Measurements from ENCODE around the gene GPR87. TPM values are rescaled to one million over a fixed set of nuclear protein-coding genes. Genes with fewer than 3 reads are reported as not detected.

The GPR87 gene
- total and polyA plus RNA-seq, 9 of the 15 experiments (the other 6 are each of a cell fraction or from before 2014, with no cell fraction given), result not detected

DNA sequence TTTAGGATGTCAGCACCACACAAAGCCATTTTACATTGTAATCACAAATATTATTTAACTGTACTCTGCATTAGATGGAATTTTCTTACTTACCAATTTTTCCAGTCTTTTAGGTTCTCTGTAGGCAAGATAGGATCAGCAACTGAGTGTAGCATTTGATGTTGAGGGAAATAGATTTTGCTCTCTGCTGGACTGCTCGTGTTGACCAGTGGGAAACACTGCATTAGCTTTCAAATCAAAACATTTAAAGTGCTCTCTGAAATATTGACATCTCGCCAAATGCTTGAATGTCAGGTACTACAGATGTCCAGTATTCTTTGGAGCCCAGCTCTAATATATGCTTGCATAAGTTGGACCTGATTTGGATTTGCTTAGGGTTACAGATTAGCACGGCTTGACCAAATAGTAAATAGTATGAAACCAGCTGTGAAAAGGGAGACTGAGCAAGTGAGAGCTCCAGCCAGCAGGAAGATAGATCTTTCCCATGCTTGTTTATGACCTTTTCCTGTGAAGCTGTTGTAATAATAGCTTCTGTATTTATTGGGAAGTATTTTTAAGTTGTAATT is 67.8 kb downstream of the GPR87 start:
- BruUV-seq (replicated peaks), result no TSS peak
- H3K9ac ChIP-seq (ENCODE audit: insufficient read depth in 1 of 2, low read depth in 2 of 2, low read length in 2 of 2), result no peak overlapping the region
- no peaks in the 10 kb centered on the region for H3K4me1 ChIP-seq (replicated peaks in 1 of 2; ENCODE audit: control insufficient read depth in 2 of 2, insufficient read depth in 2 of 2, low read length in 2 of 2)
- no peaks in the 10 kb centered on the region for H3K36me3 ChIP-seq (ENCODE audit: control insufficient read depth, insufficient read depth, low read length)
- DNase-seq (ENCODE audit: extremely low read depth in 1 of 4, low spot score in 3 of 4), result no peak
- ChIA-PET POLR2A (interaction anchor here (0.6 kb wide), 2 partner anchors 11 to 29 kb away, joined by 3 to 4 read pairs; partner anchors contain the start of gene P2RY14), CTCF (ENCODE audit: low intra/inter-chr PET ratio) (no interaction called here)
- no peak for ATAC-seq
- no peaks in the 10 kb centered on the region for H3K27me3 ChIP-seq (ENCODE audit: control insufficient read depth in 2 of 2, insufficient read depth in 2 of 2, low read length in 2 of 2)
- no peaks in the 10 kb centered on the region for H3K9me3 ChIP-seq (replicated peaks; ENCODE audit: control insufficient read depth, insufficient read depth, low read depth, low read length)
- H3K9me1 ChIP-seq (ENCODE audit: control insufficient read depth, insufficient read depth, low read length), result no peaks in the 10 kb centered on the region
- FAIRE-seq, result no peak
- TF ChIP-seq ZNF79 (CRISPR knock-in tag; IDR thresholded peaks at IDR 0.05; ENCODE audit: low read depth), result no peak
- no peak overlapping the region for H3K27ac ChIP-seq (ENCODE audit: extremely low read depth, low read depth, low read length)
- no peak overlapping the region for H3K4me3 ChIP-seq
- intact Hi-C loops (cut with micrococcal nuclease) (no loop called here), in situ Hi-C loops (cut with MboI) (loop anchor here (25.0 kb wide), 1 partner anchor 588 kb away; no protein-coding TSS in a partner anchor)
- no peak overlapping the region for H3K4me2 ChIP-seq (ENCODE audit: insufficient read depth, low read length)
- no peak overlapping the region for H2AFZ ChIP-seq (ENCODE audit: low read depth, low read length)
- H3K79me2 ChIP-seq (ENCODE audit: control insufficient read depth, insufficient read depth, low read length), result no peaks in the 10 kb centered on the region
- WGBS (ENCODE audit: insufficient coverage, low coverage, missing lambda C conversion rate), result 0% methylated on average over 3 of the region's 3 CpGs
- no peaks in the 10 kb centered on the region for H4K20me1 ChIP-seq (replicated peaks; ENCODE audit: control insufficient read depth, insufficient read depth, low read length)

Other genes with a start within 250 kb of the GPR87 start
- gene MED12L, start 231.2 kb downstream of the GPR87 start, total RNA-seq (2014; rRNA removed), result not detected in 2 replicates
- gene MED12L, start 231.2 kb downstream of the GPR87 start, total RNA-seq (2014; rRNA removed; fragmentation: Illumina TruSeq; extraction: Trizol), result not detected in 2 replicates
- not detected in 2 replicates for gene MED12L, start 231.2 kb downstream of the GPR87 start, total RNA-seq (2015; rRNA removed; fragmentation: Illumina TruSeq; extraction: Trizol)
- not detected in 2 replicates for gene MED12L, start 231.2 kb downstream of the GPR87 start, total RNA-seq (2021)
- not detected in 2 replicates for gene MED12L, start 231.2 kb downstream of the GPR87 start, polyA plus RNA-seq (2011; rRNA removed)
- gene MED12L, start 231.2 kb downstream of the GPR87 start, polyA plus RNA-seq (2014; fragmentation: Illumina TruSeq; extraction: Trizol), result not detected in 2 replicates
- not detected for gene MED12L, start 231.2 kb downstream of the GPR87 start, polyA plus RNA-seq (2014; fragmentation: Nextera tagmentation; extraction: Ambion mirVana)
- gene MED12L, start 231.2 kb downstream of the GPR87 start, polyA plus RNA-seq (2014; rRNA removed), result not detected in 2 replicates
- not detected in 2 replicates for gene GPR171, start 113.6 kb downstream of the GPR87 start, total RNA-seq (2014; rRNA removed)
- gene GPR171, start 113.6 kb downstream of the GPR87 start, total RNA-seq (2014; rRNA removed; fragmentation: Illumina TruSeq; extraction: Trizol), result not detected in 2 replicates
- not detected in 2 replicates for gene GPR171, start 113.6 kb downstream of the GPR87 start, total RNA-seq (2015; rRNA removed; fragmentation: Illumina TruSeq; extraction: Trizol)
- 0.11 TPM in 1 of 2 replicates, not detected in the other for gene GPR171, start 113.6 kb downstream of the GPR87 start, total RNA-seq (2021)
- gene GPR171, start 113.6 kb downstream of the GPR87 start, polyA plus RNA-seq (2011; rRNA removed), result not detected in 2 replicates
- gene GPR171, start 113.6 kb downstream of the GPR87 start, polyA plus RNA-seq (2014; fragmentation: Illumina TruSeq; extraction: Trizol), result not detected in 2 replicates
- gene GPR171, start 113.6 kb downstream of the GPR87 start, polyA plus RNA-seq (2014; fragmentation: Nextera tagmentation; extraction: Ambion mirVana), result not detected
- gene GPR171, start 113.6 kb downstream of the GPR87 start, polyA plus RNA-seq (2014; rRNA removed), result not detected in 2 replicates
- gene P2RY14, start 38.3 kb downstream of the GPR87 start, total RNA-seq (2014; rRNA removed), result not detected in 2 replicates
- not detected in 2 replicates for gene P2RY14, start 38.3 kb downstream of the GPR87 start, total RNA-seq (2014; rRNA removed; fragmentation: Illumina TruSeq; extraction: Trizol)
- gene P2RY14, start 38.3 kb downstream of the GPR87 start, total RNA-seq (2015; rRNA removed; fragmentation: Illumina TruSeq; extraction: Trizol), result not detected in 2 replicates
- not detected in 2 replicates for gene P2RY14, start 38.3 kb downstream of the GPR87 start, total RNA-seq (2021)
- not detected in 2 replicates for gene P2RY14, start 38.3 kb downstream of the GPR87 start, polyA plus RNA-seq (2011; rRNA removed)
- not detected in 2 replicates for gene P2RY14, start 38.3 kb downstream of the GPR87 start, polyA plus RNA-seq (2014; fragmentation: Illumina TruSeq; extraction: Trizol)
- gene P2RY14, start 38.3 kb downstream of the GPR87 start, polyA plus RNA-seq (2014; fragmentation: Nextera tagmentation; extraction: Ambion mirVana), result not detected
- not detected in 2 replicates for gene P2RY14, start 38.3 kb downstream of the GPR87 start, polyA plus RNA-seq (2014; rRNA removed)
- not detected in 2 replicates for gene P2RY13, start 12.7 kb upstream of the GPR87 start, total RNA-seq (2014; rRNA removed)
- gene P2RY13, start 12.7 kb upstream of the GPR87 start, total RNA-seq (2014; rRNA removed; fragmentation: Illumina TruSeq; extraction: Trizol), result not detected in 2 replicates
- not detected in 2 replicates for gene P2RY13, start 12.7 kb upstream of the GPR87 start, total RNA-seq (2015; rRNA removed; fragmentation: Illumina TruSeq; extraction: Trizol)
- not detected in 2 replicates for gene P2RY13, start 12.7 kb upstream of the GPR87 start, total RNA-seq (2021)
- not detected in 2 replicates for gene P2RY13, start 12.7 kb upstream of the GPR87 start, polyA plus RNA-seq (2011; rRNA removed)
- gene P2RY13, start 12.7 kb upstream of the GPR87 start, polyA plus RNA-seq (2014; fragmentation: Illumina TruSeq; extraction: Trizol), result not detected in 2 replicates
- not detected for gene P2RY13, start 12.7 kb upstream of the GPR87 start, polyA plus RNA-seq (2014; fragmentation: Nextera tagmentation; extraction: Ambion mirVana)
- not detected in 2 replicates for gene P2RY13, start 12.7 kb upstream of the GPR87 start, polyA plus RNA-seq (2014; rRNA removed)
- not detected in 2 replicates for gene P2RY12, start 67.9 kb upstream of the GPR87 start, total RNA-seq (2014; rRNA removed)
- not detected in 2 replicates for gene P2RY12, start 67.9 kb upstream of the GPR87 start, total RNA-seq (2014; rRNA removed; fragmentation: Illumina TruSeq; extraction: Trizol)
- gene P2RY12, start 67.9 kb upstream of the GPR87 start, total RNA-seq (2015; rRNA removed; fragmentation: Illumina TruSeq; extraction: Trizol), result not detected in 2 replicates
- not detected in 2 replicates for gene P2RY12, start 67.9 kb upstream of the GPR87 start, total RNA-seq (2021)
- not detected in 2 replicates for gene P2RY12, start 67.9 kb upstream of the GPR87 start, polyA plus RNA-seq (2011; rRNA removed)
- not detected in 2 replicates for gene P2RY12, start 67.9 kb upstream of the GPR87 start, polyA plus RNA-seq (2014; fragmentation: Illumina TruSeq; extraction: Trizol)
- gene P2RY12, start 67.9 kb upstream of the GPR87 start, polyA plus RNA-seq (2014; fragmentation: Nextera tagmentation; extraction: Ambion mirVana), result not detected
- not detected in 2 replicates for gene P2RY12, start 67.9 kb upstream of the GPR87 start, polyA plus RNA-seq (2014; rRNA removed)
- 0.27 and 0.37 TPM in 2 replicates for gene IGSF10, start 144.2 kb upstream of the GPR87 start, total RNA-seq (2014; rRNA removed)
- gene IGSF10, start 144.2 kb upstream of the GPR87 start, total RNA-seq (2014; rRNA removed; fragmentation: Illumina TruSeq; extraction: Trizol), result 0.40 and 0.73 TPM in 2 replicates
- gene IGSF10, start 144.2 kb upstream of the GPR87 start, total RNA-seq (2015; rRNA removed; fragmentation: Illumina TruSeq; extraction: Trizol), result 0.36 and 0.41 TPM in 2 replicates
- gene IGSF10, start 144.2 kb upstream of the GPR87 start, total RNA-seq (2021), result 0.33 and 0.63 TPM in 2 replicates
- gene IGSF10, start 144.2 kb upstream of the GPR87 start, polyA plus RNA-seq (2011; rRNA removed), result 1.2 and 2.1 TPM in 2 replicates
- gene IGSF10, start 144.2 kb upstream of the GPR87 start, polyA plus RNA-seq (2014; fragmentation: Illumina TruSeq; extraction: Trizol), result 0.47 and 0.62 TPM in 2 replicates
- gene IGSF10, start 144.2 kb upstream of the GPR87 start, polyA plus RNA-seq (2014; fragmentation: Nextera tagmentation; extraction: Ambion mirVana), result under 1 TPM; 0.11 to 0.42 TPM
- 0.34 and 0.73 TPM in 2 replicates for gene IGSF10, start 144.2 kb upstream of the GPR87 start, polyA plus RNA-seq (2014; rRNA removed)

All from K562 (cell line).